Measurements from ENCODE around the gene TF. TPM values are rescaled to one million over a fixed set of nuclear protein-coding genes. Genes with fewer than 3 reads are reported as not detected.

Gene TF
- total RNA-seq, 4 donors from 2014 or later: 1.4 to 11.4 (median 6.0) TPM

DNA sequence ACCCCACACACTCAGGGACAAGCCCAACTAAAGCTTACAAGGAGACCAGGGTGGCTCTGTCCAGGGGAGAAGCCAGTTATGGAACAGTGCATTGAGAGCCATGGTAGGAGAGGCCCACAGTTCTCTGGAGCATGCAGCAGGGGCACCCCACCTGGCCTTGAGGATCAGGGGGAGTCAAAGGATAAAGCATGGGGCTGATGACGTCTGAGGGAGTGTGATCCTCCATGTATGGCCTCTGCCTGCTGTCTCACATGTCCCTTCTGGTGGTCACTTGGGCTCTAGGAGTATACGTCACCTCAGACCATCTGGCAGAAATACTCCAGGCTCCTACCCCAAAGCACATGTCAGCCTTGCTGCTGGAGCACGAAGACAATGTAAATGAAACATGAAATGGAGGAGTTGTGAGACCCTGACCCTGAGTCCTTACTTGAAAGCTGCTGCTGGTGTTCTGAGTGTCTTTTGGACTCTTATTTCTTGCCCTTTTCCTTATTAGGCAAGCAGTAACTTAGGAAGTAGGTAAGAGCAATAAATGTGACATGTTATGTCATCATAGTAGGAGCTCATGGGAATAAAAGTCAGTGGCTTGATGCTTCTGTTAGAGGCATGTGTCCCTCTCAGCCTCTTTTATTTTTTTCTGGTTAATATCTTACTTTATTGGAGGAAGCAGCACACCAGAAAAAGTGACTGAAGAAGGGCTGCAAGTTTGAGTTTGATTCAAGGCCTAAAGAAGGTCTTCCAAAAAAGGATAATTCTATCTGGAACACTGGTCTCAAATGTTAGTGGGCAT, 74.9 kb downstream of the TF start:
- 84 to 89% methylated on average over 3 of the region's 3 CpGs for WGBS, 2 donors
- Histone ChIP-seq H3K36me3 (peaks cover 0 to 82% (median 8%) of the 10 kb centered on the region in 3 donors), H3K4me3 (no peak overlapping the region), H3K27me3 (no peaks in the 10 kb centered on the region), H3K9me3 (no peaks in the 10 kb centered on the region), H3K4me1 (peaks cover 0 to 2% (median 0%) of the 10 kb centered on the region in 4 donors), H3K27ac (peak overlapping the region in 1 of 4 donors; percentile 9)
- no peak for DNase-seq (ENCODE audit: low spot score in 2 of 2)
- TF ChIP-seq, protein P1, sequence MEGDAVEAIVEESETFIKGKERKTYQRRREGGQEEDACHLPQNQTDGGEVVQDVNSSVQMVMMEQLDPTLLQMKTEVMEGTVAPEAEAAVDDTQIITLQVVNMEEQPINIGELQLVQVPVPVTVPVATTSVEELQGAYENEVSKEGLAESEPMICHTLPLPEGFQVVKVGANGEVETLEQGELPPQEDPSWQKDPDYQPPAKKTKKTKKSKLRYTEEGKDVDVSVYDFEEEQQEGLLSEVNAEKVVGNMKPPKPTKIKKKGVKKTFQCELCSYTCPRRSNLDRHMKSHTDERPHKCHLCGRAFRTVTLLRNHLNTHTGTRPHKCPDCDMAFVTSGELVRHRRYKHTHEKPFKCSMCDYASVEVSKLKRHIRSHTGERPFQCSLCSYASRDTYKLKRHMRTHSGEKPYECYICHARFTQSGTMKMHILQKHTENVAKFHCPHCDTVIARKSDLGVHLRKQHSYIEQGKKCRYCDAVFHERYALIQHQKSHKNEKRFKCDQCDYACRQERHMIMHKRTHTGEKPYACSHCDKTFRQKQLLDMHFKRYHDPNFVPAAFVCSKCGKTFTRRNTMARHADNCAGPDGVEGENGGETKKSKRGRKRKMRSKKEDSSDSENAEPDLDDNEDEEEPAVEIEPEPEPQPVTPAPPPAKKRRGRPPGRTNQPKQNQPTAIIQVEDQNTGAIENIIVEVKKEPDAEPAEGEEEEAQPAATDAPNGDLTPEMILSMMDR (IDR thresholded peaks at IDR 0.05): no peak
- TF ChIP-seq EP300 (IDR thresholded peaks at IDR 0.05) (no peak), POLR2A (IDR thresholded peaks at IDR 0.05) (no peak)

DNA sequence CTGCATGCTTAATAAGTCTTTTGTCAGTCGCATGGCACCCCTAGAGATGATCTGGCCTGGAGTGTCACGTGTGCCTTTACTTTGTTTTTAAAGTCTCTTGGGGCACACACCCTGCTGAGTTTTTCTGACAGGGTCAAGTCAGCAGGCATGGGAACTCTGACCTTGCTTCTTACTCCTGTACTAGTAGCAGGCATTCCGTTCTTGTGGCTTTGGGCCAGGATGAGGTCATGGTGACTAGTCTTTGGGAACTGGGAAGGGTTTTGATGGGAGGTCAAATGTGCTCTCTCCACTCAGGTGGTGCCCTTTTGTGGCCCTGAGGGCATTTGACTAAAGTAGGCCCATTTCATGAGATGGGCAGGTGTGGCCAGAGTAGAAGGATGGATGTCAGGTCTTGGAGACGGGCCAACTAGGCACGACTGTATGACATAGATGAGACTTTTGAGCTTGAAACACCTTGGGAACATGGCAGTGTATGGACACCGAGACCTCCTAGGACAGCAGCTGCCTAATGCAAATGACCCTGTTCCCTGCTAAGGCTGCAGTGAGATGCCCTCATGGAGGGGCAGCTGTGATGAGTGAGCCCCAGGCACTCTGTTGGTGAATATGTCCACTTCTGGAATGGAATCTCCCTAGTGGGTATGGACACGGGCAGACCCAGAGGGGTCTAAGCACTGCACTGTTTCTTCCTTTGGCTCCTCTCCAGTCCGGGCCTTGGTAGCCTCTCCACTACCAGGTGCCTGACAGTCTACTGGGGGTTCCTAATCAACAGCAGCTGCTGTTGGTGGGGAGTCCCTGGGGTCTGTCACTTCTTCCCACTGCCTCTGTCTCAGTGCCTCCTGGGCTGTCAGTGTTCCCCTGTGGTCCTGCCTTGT, 75.8 kb downstream of the TF start:
- H3K9me3 ChIP-seq: no peaks in the 10 kb centered on the region
- peak overlapping the region in 1 of 4 donors; percentile 9 for H3K27ac ChIP-seq
- 67 to 78% methylated on average over 8 of the region's 8 CpGs for WGBS, 2 donors
- H3K27me3 ChIP-seq: no peaks in the 10 kb centered on the region
- H3K4me3 ChIP-seq: no peak overlapping the region
- H3K4me1 ChIP-seq: peaks cover 0 to 2% (median 0%) of the 10 kb centered on the region in 4 donors
- TF ChIP-seq, protein P1 (IDR thresholded peaks at IDR 0.05): peak in 1 of 5 experiments; percentile 8
- TF ChIP-seq EP300 (IDR thresholded peaks at IDR 0.05): no peak
- H3K36me3 ChIP-seq: peaks cover 0 to 84% (median 8%) of the 10 kb centered on the region in 3 donors
- DNase-seq (ENCODE audit: low spot score in 2 of 2): peak; percentile 57 to 60

- peaks cover 0 to 2% (median 0%) of the 10 kb centered on the region in 4 donors for H3K4me1 ChIP-seq
- 72 to 89% methylated on average over 8 of the region's 8 CpGs for WGBS, 2 donors
- peaks cover 0 to 64% (median 2%) of the 10 kb centered on the region in 3 donors for H3K36me3 ChIP-seq
- no peak for TF ChIP-seq EP300 (IDR thresholded peaks at IDR 0.05)
- TF ChIP-seq POLR2A (IDR thresholded peaks at IDR 0.05): no peak
- TF ChIP-seq, protein P1 (IDR thresholded peaks at IDR 0.05): no peak
- H3K9me3 ChIP-seq: no peaks in the 10 kb centered on the region
- H3K27ac ChIP-seq: no peak overlapping the region
- no peak overlapping the region for H3K4me3 ChIP-seq
- DNase-seq (ENCODE audit: low spot score in 2 of 2): no peak
- H3K27me3 ChIP-seq: no peaks in the 10 kb centered on the region
Observed at GRCh38 chr3:133824961-133825485, 78.8 kb downstream of the TF start.

- 85 to 89% methylated on average over 12 of the region's 12 CpGs for WGBS, 2 donors
- TF ChIP-seq EP300 (IDR thresholded peaks at IDR 0.05) (no peak), POLR2A (IDR thresholded peaks at IDR 0.05) (no peak)
- TF ChIP-seq, protein P1 (IDR thresholded peaks at IDR 0.05): no peak
- Histone ChIP-seq H3K4me1 (peaks cover 0 to 2% (median 0%) of the 10 kb centered on the region in 4 donors), H3K4me3 (no peak overlapping the region), H3K27ac (no peak overlapping the region), H3K27me3 (no peaks in the 10 kb centered on the region), H3K36me3 (peaks cover 0 to 53% (median 0%) of the 10 kb centered on the region in 3 donors), H3K9me3 (no peaks in the 10 kb centered on the region)
- DNase-seq (ENCODE audit: low spot score in 2 of 2): no peak
Observed at GRCh38 chr3:133825969-133826727, 80.0 kb downstream of the TF start.
